ENCODE measurements around the gene PPP2R3A. TPM values are rescaled to one million over a fixed set of nuclear protein-coding genes. Genes with fewer than 3 reads are reported as not detected.

PPP2R3A gene
- total and polyA plus RNA-seq, 2 of the 4 experiments (the other 2 are of a cell fraction), result 11.3 to 37.3 TPM

- intact Hi-C loops (cut with micrococcal nuclease), result no loop called here
- H2AFZ ChIP-seq (replicated peaks; ENCODE audit: low read length, poor library complexity), result no peak overlapping the region
- no peak for ATAC-seq (ENCODE audit: low read depth)
- H3K14ac ChIP-seq (replicated peaks; ENCODE audit: low read depth, low read length), result 0 out of 2 replicates have a peak overlapping the region, but pooled peaks have one; percentile 1
- H2BK15ac ChIP-seq (ENCODE audit: low read depth, low read length), result no peak overlapping the region
- H3K79me1 ChIP-seq (ENCODE audit: low read depth in 1 of 2, low read length in 2 of 2), result peaks cover 13 to 48% of the 10 kb centered on the region in 2 experiments
- no peak overlapping the region for H2BK20ac ChIP-seq (ENCODE audit: low read depth, low read length)
- peaks cover 8% of the 10 kb centered on the region for H3K4me1 ChIP-seq (ENCODE audit: control insufficient read depth, insufficient read depth, low read length)
- H4K20me1 ChIP-seq (ENCODE audit: insufficient read depth, low read length), result no peaks in the 10 kb centered on the region; the same call in 1 of the 2 replicates
- CTCF ChIA-PET, result interaction anchor here (1.4 kb wide), 1 partner anchor 730 kb away, joined by 3 read pairs; the partner anchor contains the start of gene STAG1
- peaks cover 3% of the 10 kb centered on the region; the same call in 1 of the 2 replicates for H3K9me1 ChIP-seq (ENCODE audit: insufficient read depth, low read length)
- no peak overlapping the region for H2BK5ac ChIP-seq (ENCODE audit: low read depth, low read length, poor library complexity, severe bottlenecking)
- H3K9me3 ChIP-seq (ENCODE audit: control insufficient read depth, insufficient read depth, low read length), result no peaks in the 10 kb centered on the region
- H3K4me3 ChIP-seq (ENCODE audit: insufficient read depth, low read depth, low read length), result no peak overlapping the region
- no peak overlapping the region for H2BK120ac ChIP-seq (ENCODE audit: low read depth, low read length)
- H3K56ac ChIP-seq (ENCODE audit: extremely low read depth, insufficient read depth, low read length), result no peak overlapping the region
- no peak overlapping the region for H3K23ac ChIP-seq (ENCODE audit: low read depth, low read length)
- no CpG with 5 or more reads among the region's 6 CpGs for WGBS, 2 experiments (ENCODE audit: extremely low coverage in 2 of 2, insufficient read length in 1 of 2)
- in situ Hi-C loops (cut with MboI; ENCODE audit: low sequenced_read_pairs), result no loop called here
- 0 out of 2 replicates have a peak, but pooled peaks cover 1% of the 10 kb centered on the region for H3K36me3 ChIP-seq (ENCODE audit: control insufficient read depth, insufficient read depth, low read length)
- POLR2A ChIA-PET (ENCODE audit: unreplicated experiment), result no interaction called here
- H4K8ac ChIP-seq (ENCODE audit: low read depth in 2 of 2, low read length in 2 of 2), result no peak overlapping the region; a peak in 1 of 4 replicates
- no peak overlapping the region for H2AK9ac ChIP-seq (replicated peaks; ENCODE audit: low read depth, low read length, poor library complexity)
- no peak for DNase-seq
- no peak overlapping the region for H3K27ac ChIP-seq (ENCODE audit: insufficient read depth, low read length)
- dilution Hi-C loops (cut with HindIII; ENCODE audit: low sequenced_read_pairs, unreplicated experiment), result no loop called here
- no peak overlapping the region for H3K4ac ChIP-seq (ENCODE audit: low read depth, low read length)
- H4K5ac ChIP-seq (ENCODE audit: low read depth, low read length), result no peak overlapping the region
- 0 out of 2 replicates have a peak overlapping the region, but pooled peaks have one; percentile 6 for H3K18ac ChIP-seq (ENCODE audit: low read depth, low read length)
- no peaks in the 10 kb centered on the region for H3K27me3 ChIP-seq (ENCODE audit: control insufficient read depth, insufficient read depth, low read length)
- H3K4me2 ChIP-seq (ENCODE audit: low read depth, low read length), result no peak overlapping the region
- no peak overlapping the region for H4K91ac ChIP-seq (ENCODE audit: insufficient read depth, low read depth, low read length)
- H3K9ac ChIP-seq (ENCODE audit: low read depth, low read length), result no peak overlapping the region
- no peak for TF ChIP-seq POLR2A (IDR thresholded peaks at IDR 0.05; ENCODE audit: low read depth, low read length)
- no peak for TF ChIP-seq SMC3 (IDR thresholded peaks at IDR 0.05; ENCODE audit: low read depth, low read length)
- no peak for TF ChIP-seq ELK1 (IDR thresholded peaks at IDR 0.05; ENCODE audit: borderline replicate concordance, low read depth, low read length)
- TF ChIP-seq, protein P1, sequence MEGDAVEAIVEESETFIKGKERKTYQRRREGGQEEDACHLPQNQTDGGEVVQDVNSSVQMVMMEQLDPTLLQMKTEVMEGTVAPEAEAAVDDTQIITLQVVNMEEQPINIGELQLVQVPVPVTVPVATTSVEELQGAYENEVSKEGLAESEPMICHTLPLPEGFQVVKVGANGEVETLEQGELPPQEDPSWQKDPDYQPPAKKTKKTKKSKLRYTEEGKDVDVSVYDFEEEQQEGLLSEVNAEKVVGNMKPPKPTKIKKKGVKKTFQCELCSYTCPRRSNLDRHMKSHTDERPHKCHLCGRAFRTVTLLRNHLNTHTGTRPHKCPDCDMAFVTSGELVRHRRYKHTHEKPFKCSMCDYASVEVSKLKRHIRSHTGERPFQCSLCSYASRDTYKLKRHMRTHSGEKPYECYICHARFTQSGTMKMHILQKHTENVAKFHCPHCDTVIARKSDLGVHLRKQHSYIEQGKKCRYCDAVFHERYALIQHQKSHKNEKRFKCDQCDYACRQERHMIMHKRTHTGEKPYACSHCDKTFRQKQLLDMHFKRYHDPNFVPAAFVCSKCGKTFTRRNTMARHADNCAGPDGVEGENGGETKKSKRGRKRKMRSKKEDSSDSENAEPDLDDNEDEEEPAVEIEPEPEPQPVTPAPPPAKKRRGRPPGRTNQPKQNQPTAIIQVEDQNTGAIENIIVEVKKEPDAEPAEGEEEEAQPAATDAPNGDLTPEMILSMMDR (conservative IDR thresholded peaks at IDR 0.05; ENCODE audit: low read depth, low read length), result no peak
- TF ChIP-seq, protein P2, sequence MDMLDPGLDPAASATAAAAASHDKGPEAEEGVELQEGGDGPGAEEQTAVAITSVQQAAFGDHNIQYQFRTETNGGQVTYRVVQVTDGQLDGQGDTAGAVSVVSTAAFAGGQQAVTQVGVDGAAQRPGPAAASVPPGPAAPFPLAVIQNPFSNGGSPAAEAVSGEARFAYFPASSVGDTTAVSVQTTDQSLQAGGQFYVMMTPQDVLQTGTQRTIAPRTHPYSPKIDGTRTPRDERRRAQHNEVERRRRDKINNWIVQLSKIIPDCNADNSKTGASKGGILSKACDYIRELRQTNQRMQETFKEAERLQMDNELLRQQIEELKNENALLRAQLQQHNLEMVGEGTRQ (IDR thresholded peaks at IDR 0.05; ENCODE audit: low read depth, low read length), result no peak
- TF ChIP-seq RFX5 (IDR thresholded peaks at IDR 0.05; ENCODE audit: low read depth, low read length), result no peak
- TF ChIP-seq CEBPB (IDR thresholded peaks at IDR 0.05; ENCODE audit: low read depth, low read length), result no peak
- no peak for TF ChIP-seq MAZ (IDR thresholded peaks at IDR 0.05; ENCODE audit: borderline replicate concordance, low read depth, low read length)
- no peak for TF ChIP-seq MAFK (IDR thresholded peaks at IDR 0.05; ENCODE audit: low read depth, low read length)
- TF ChIP-seq NFE2L2 (IDR thresholded peaks at IDR 0.05; ENCODE audit: low read depth, low read length), result no peak
- no peak for TF ChIP-seq RCOR1 (IDR thresholded peaks at IDR 0.05; ENCODE audit: insufficient replicate concordance, low read length)
- TF ChIP-seq BHLHE40 (IDR thresholded peaks at IDR 0.05; ENCODE audit: low read depth, low read length), result no peak
- no peak for TF ChIP-seq RAD21 (IDR thresholded peaks at IDR 0.05; ENCODE audit: low read length)
- no TSS peak for BruUV-seq (replicated peaks)
- no peak overlapping the region for H2AK5ac ChIP-seq (ENCODE audit: low read depth, low read length)
Measured at GRCh38 chr3:136022529-136023263, 57.2 kb downstream of the PPP2R3A start.
